HEK293T (cell line): ENCODE data around the gene PSMB9.

Experiments
- ARNT ChIP-seq: fragments of 450-650 bp; IDR thresholded peaks from 2 replicates; pipeline ENCODE4 v1.6.1; 2017; ENCODE audit warnings: mild to moderate bottlenecking
- BHLHE40 ChIP-seq: fragments of 450-650 bp; IDR thresholded peaks from 2 replicates; pipeline ENCODE4 v1.6.1; 2016; ENCODE audit warnings: mild to moderate bottlenecking, moderate library complexity, borderline replicate concordance
- ELF4 ChIP-seq: fragments of 450-650 bp; IDR thresholded peaks from 2 replicates; pipeline ENCODE4 v1.6.1; 2017; ENCODE audit warnings: antibody characterized with exemption
- FOXA1 ChIP-seq: fragments of 450-650 bp; IDR thresholded peaks from 2 replicates; pipeline ENCODE4 v1.6.1; 2016; ENCODE audit warnings: mild to moderate bottlenecking
- FOXK2 ChIP-seq: fragments of 450-650 bp; IDR thresholded peaks from 2 replicates; pipeline ENCODE4 v1.6.1; 2016; ENCODE audit warnings: mild to moderate bottlenecking
- FOXM1 ChIP-seq: fragments of 450-650 bp; IDR thresholded peaks from 2 replicates; pipeline ENCODE4 v1.6.1; 2017; ENCODE audit warnings: mild to moderate bottlenecking, borderline replicate concordance
- HDGF ChIP-seq: fragments of 450-650 bp; IDR thresholded peaks from 2 replicates; pipeline ENCODE4 v1.6.1; 2017; ENCODE audit warnings: antibody characterized with exemption, borderline replicate concordance
- PKNOX1 ChIP-seq: fragments of 450-650 bp; IDR thresholded peaks from 2 replicates; pipeline ENCODE4 v1.6.1; 2016
- SP1 ChIP-seq: fragments of 450-650 bp; IDR thresholded peaks from 2 replicates; pipeline ENCODE4 v1.6.1; 2017
- SUZ12 ChIP-seq: fragments of 450-650 bp; IDR thresholded peaks from 2 replicates; pipeline ENCODE4 v1.6.1; 2016; ENCODE audit warnings: mild to moderate bottlenecking
- ZNF384 ChIP-seq: fragments of 450-650 bp; IDR thresholded peaks from 2 replicates; pipeline ENCODE4 v1.6.1; 2016

GRCh38 chr6:32814145-32814544, 39.8 kb upstream of the PSMB9 start:
- TF ChIP-seq ARNT (no peak), SUZ12 (no peak), HDGF (no peak), FOXM1 (no peak), ZNF384 (no peak), PKNOX1 (no peak), SP1 (no peak), BHLHE40 (no peak), ELF4 (no peak), FOXK2 (no peak), FOXA1 (no peak)
